ENCODE data around the gene LAIR2.
A peak's percentile ranks its signal among the peaks of the same experiment; 100 is the strongest.
"Not testable (repeated sequence)": the region's sequence is repeated elsewhere in the genome, so short reads cannot be mapped to it uniquely, and the experiment has no call there.

Gene LAIR2

DNA sequence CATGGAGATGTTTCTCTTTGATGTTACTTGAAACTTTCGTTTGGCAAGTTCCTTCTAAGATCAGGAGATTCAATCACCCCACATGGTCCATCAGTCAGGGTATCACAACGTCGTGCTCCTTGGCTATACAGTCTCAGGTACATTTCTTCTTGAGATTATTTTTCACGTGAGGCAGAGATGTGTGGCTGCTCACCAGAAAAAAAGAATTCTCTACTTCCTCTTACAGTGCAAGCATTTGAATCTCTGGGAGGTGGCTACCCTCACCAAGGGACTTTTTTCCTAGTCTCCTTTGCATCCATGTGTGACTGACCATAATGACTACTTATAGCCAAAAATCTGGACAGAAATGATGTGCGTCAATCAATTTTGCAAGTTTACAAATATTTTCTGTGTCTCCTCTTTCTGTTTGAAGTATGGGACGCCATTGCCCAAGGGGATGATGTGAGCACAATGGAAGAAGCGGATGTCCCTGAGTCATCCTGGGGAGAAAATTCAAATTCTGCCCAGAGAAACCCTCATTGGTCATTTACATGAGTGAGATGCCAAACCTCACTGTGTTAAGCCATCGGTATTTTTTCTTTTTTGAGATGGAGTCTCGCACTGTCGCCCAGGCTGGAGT lies 8.6 kb upstream of the LAIR2 start:
- DNase-seq (ENCODE audit: low read depth in 2 of 2, low spot score in 1 of 2): no peak

DNA sequence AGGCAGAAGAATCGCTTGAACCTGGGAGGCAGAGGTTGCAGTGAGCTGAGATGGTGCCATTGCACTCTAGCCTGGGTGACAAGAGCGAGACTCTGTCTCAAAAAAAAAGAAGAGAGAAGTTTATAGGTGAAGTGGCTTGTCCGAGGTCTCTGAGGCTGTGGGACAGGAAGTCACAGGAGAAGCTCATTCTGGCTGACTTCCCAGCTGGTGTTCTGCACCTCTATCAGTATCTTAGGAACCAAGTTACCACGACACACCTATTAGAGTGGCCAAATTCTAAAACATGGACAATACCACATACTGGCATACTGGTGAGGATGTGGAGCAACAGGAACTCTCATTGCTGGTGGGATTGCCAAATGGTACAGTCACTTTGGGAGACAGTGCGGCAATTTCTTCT lies 7.3 kb upstream of the LAIR2 start:
- not testable (repeated sequence) for DNase-seq (ENCODE audit: low read depth in 2 of 2, low spot score in 1 of 2)

DNA sequence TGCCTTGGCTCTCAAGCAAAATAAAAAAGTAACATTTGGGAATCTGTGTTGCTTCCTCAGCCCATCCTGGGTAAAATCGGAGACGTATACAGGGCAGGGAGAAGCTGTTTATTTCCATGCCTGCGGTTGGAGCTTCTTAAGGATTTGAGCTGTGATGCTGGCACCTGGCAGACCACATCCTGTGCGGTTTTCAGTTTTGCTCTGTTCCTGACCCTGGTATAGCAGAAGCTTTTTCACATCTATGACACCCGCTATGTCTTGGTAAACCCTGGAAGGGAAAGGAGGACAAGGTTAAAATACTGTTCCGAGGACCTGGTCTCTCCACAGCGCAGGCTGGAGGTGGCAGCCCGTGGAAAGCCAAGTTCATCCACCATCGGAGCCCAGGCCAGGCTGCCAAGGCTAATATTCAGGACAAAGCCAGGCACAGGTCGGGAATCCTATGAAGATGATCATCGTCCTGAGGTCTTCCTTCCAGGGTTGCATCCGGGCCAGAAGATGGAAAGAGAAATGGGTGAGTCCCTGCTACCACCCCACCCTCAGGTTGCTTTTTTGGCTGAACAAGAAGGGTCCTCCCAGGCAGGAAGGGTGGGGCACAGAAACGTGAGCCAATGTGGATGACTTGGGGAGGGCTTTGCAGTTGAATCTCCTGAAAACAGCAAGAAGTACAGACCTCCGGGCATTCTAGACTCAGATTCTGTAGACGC lies 4.7 kb upstream of the LAIR2 start:
- not testable (repeated sequence) for DNase-seq (ENCODE audit: low read depth in 2 of 2, low spot score in 1 of 2)

DNA sequence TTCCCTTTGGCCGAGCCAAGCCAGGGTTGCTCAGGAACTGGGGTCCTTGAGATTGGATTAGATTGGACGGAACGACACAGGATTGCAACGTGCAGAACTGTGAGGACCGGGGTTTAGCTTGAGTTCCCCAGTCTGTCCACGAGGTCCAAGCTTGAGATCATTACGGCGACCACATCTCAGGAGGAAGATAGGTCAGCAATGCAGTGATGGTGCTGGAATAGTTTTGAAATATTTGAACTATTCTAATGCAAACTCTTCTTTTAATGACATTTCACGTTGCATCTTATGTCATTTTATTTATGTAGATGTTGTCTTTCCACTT lies 4.2 kb upstream of the LAIR2 start:
- not testable (repeated sequence) for DNase-seq (ENCODE audit: low read depth in 2 of 2, low spot score in 1 of 2)

DNA sequence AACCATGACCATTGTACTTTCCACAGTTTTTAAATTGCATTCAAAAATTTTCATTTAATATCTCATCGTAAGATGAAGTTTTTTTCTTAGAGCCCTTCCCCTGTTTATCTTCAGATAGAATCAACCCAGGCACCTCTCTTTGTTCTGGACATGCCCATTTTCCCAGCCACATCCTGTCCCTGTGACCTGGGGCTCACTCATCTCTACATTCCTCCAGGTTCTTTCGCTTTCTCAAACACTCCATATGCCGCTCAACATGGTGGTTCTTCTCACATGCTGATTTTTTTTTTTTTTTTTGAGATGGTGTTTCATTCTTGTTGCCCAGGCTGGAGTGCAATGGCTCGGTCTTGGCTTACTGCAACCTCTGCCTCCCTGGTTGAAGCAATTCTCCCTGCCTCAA lies 2.9 kb downstream of the LAIR2 start:
- DNase-seq (ENCODE audit: low read depth in 2 of 2, low spot score in 1 of 2): not testable (repeated sequence)

DNA sequence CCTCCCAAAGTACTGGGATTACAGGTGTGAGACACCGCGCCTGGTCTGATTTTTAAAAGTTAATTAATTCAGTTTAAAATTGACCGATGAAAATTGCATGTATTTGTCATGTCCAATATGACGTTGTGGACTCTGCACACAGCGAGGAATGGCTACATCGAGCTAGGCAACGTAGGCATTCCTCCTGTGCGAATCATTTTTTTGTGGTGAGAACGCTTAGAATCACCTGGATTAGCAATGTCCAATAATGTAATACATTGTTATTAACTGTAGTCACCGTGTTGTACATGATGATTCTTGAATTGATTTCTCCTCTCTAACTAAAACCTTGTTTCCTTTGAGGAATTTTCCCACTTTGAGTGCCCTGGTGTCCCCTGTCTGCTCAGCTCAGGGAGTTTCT lies 3.4 kb downstream of the LAIR2 start:
- no peak for DNase-seq (ENCODE audit: low read depth in 2 of 2, low spot score in 1 of 2)

DNA sequence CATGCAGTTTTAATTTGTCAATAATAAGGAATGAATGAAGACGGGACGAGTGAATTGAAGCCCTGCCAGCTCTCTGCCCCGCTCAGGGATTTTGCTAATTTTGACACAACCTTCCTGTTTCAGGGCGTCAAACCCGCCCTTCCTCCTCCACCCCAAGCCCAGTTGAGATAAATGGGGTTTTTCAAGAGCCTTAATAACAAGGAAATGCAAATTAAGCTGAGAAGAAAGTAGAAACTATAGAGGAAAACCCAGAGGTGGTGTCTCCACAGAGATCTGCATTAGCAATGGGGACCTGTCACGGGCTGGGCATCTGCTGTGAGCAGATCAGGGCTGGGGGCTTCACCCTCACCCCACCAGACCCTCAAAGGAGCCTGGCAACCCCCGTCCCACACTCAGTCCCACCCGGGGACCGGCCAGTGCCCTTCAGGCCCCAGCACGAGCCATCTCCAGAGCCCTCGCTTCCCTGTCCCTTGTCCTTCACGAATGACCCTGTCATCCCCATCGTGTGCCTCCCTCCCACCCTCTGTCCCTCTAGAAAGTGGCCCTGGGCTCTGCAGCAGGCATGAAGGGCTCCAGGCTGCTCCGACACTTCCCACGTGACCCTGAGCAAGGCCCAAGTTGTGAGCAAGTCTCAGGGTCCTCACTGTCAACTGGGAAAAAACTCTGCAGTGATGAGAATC lies 4.5 kb downstream of the LAIR2 start:
- DNase-seq (ENCODE audit: low read depth in 2 of 2, low spot score in 1 of 2): not testable (repeated sequence)

DNA sequence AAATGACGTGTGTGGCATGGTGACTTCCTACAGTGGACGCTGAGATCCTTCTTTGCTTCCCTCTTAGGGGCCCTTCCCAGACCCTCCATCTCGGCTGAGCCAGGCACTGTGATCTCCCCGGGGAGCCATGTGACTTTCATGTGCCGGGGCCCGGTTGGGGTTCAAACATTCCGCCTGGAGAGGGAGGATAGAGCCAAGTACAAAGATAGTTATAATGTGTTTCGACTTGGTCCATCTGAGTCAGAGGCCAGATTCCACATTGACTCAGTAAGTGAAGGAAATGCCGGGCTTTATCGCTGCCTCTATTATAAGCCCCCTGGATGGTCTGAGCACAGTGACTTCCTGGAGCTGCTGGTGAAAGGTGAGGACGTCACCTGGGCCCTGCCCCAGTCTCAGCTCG lies 5.2 kb downstream of the LAIR2 start:
- no peak for DNase-seq (ENCODE audit: low read depth in 2 of 2, low spot score in 1 of 2)

DNA sequence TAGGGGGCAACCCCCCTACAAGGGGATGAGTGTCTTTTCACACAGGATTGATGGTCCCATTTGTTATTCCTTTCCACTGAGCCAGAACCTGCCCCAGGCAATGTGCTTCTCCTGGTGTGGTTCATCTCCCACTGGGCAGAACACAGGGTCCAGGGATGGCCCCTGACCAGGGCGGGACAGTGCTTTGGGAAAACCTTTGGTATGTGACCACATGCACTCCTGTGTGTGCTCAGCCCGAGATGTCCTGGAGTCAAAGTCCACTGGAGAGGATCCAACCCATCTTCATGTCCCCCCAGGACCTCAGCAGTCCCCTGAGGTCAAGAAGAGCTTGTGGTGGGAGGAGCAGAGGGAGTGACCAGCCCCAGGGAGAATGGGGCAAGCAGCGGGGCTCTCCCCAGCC lies 5.9 kb downstream of the LAIR2 start:
- not testable (repeated sequence) for DNase-seq (ENCODE audit: low read depth in 2 of 2, low spot score in 1 of 2)

DNA sequence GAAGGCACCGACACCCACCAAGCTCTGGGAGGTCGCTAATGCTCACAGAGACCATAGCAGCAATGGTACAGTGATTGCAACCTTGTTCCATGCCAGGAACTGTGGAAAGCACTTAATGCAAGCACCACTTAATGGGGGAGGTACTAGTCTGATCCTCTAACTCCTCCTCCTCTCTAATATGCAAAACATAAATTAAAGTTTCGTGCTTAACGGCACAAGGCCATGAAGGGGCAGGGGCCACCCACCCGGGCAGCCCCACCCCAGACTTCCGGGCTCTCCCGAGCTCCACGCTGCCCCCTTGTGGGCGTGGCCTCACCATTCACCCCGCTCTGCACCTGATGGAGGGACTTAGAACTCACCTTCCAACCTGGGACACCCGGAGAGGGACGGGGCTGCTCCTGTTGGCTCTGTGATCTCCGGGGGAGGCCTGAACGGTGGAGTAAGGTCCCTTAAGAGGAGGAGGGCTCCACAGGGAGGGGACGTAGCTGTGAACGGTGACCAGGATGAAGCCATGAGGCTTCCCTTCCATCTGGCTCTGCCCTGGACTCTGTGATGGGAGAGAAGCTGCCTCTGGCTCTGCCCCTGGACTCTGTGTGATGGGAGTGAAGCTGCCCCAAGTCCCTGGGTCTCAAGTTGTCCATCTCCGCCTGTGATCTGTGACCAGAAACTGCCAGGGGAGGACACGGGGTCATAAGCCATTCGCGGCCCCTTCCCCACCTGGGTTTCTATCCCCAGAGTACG lies 6.7 kb downstream of the LAIR2 start:
- DNase-seq (ENCODE audit: low read depth in 2 of 2, low spot score in 1 of 2): not testable (repeated sequence)

DNA sequence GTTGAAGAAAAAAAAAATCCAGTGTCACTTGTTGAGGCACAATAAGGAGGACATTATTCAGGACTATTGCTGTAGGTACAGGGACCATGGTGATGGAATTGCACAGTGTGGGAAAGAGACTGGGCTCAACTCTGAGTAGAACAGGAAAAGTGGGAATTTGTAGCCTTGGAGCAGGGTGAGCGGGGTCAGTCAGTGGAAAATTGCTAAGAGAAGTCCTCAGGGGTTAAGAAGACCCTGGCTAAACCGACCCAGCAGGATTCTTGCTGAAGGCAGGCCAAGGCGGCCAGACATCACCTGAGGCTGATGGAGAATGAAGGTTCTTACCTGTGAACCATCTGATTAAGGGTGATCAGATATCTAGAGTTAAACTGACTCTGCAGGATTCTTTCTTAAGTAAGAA lies 12.5 kb downstream of the LAIR2 start:
- DNase-seq (ENCODE audit: low read depth in 2 of 2, low spot score in 1 of 2): no peak

DNA sequence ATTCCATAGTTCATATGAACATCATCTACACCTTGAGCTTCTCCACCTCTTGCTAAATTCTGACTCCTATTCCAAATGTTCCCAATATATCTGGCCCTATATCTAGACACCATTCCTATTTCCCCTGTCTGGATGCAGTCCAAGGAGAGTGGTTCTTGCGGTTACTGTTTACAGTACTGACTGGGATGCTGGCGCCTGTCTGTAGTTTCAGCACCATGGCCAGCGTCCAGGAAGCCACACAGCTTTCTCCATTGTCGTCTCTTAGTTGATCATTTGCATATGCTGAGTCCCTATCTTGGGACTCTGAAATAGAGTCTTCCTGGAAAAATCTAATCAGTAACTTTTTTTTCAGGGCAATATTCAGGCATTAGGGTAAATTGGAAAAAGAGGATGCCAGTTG lies 14.9 kb downstream of the LAIR2 start:
- peak in 1 of 2 donors; percentile 17 for DNase-seq (ENCODE audit: low read depth in 2 of 2, low spot score in 1 of 2)

DNA sequence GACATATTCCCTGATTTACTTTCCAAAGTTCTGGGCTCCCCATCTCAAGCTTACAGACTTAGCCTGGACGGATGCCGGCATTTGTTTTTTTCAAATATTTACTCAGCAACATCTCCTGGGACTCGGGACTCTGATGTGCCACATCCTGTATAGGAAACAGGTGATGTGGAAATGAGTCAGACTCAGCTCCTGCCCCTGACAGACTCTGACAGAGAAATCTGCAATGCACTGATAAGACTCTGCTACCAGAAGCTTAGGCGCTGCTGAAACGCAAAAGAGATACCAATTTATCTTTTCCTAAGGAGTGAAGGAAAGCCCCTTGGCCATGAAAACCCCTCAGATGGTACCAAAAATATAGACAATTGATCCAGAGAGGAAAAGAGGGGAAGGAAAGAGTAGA lies 16.2 kb downstream of the LAIR2 start:
- no peak for DNase-seq (ENCODE audit: low read depth in 2 of 2, low spot score in 1 of 2)

DNA sequence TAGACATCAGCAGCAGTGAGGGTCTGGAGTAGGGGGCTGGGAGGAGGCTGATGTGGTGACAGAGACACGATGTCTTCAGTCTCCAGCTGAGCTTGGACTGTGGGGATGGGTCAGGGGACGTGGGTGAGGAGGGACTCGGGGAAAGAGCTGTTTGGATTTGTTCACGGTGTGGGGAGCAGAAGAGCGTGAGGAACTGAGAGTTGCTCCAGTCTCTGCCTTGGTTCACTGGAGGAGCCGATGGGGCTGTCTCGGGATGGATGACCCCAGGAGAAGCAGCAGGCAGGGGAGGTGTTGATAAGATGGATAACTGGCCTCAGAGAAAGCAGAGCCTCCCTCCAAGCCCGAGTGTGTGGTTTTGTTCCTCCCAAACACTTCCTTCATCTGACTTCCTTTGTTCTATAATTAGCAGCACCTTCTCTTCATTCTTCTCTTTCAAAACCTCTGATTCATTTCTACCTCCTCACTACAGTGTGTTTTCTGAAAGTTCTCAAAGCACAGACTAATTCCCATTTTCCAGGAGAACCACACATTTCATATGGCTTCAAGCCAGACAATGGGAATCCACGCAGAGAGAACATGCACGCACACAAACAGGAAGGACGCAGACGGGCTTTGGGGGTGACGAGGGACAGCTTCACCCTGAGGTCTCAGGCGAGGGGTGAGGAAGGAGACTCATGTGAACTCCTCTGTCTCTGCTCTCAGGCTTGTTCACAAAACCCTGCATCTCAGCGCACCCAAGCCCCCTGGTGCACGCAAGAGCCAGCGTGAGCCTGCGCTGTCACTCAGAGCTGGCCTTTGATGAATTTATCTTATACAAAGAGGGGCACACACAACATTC lies 18.6 kb downstream of the LAIR2 start:
- no peak for DNase-seq (ENCODE audit: low read depth in 2 of 2, low spot score in 1 of 2)

DNA sequence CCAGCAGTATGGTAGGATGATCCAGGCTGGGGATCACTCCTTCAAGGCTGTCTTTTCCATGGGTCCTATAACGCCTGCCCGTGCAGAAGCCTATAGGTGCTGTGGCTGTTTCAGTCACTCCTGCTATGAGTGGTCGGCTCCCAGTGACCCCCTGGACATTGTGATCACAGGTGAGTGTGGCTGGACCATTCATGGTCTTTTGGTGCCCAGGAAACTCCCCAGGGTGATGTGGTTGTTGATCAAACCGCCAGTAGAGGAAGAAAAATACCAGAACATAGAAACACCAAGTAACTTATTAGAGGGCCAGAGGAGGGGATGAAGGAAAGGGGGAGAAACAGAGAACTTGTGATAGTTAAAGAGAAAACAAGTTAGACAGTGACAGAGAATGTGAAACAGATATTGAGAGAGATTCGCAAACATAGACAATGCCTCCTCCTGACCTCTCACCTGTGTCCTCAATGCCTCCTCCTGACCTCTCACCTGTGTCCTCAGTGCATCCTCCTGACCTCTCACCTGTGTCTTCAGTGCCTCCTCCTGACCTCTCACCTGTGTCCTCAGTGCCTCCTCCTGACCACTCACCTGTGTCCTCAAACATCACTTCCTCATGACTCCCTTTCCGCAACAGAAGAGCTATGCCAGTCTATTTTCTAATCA lies 19.4 kb downstream of the LAIR2 start:
- no peak for DNase-seq (ENCODE audit: low read depth in 2 of 2, low spot score in 1 of 2)

DNA sequence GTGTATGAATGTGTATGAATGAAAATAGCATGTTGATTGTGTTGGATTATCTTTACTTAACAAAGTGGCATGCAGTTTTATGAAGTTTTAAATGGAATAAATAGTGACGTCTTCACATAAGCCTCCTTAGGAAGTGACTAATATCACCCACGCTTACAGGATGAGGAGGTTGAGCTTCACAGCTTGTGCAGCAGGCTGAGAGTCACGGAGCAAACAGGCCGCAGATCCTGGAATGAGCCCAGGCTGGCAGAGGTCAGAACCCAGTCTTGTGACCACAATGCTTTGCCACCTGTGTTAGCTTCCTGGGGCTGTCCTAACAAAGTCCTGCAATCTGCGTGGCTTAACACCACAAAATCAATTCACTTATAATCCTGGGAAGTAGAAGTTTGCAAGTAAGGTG lies 20.8 kb downstream of the LAIR2 start:
- DNase-seq (ENCODE audit: low read depth in 2 of 2, low spot score in 1 of 2): no peak

DNA sequence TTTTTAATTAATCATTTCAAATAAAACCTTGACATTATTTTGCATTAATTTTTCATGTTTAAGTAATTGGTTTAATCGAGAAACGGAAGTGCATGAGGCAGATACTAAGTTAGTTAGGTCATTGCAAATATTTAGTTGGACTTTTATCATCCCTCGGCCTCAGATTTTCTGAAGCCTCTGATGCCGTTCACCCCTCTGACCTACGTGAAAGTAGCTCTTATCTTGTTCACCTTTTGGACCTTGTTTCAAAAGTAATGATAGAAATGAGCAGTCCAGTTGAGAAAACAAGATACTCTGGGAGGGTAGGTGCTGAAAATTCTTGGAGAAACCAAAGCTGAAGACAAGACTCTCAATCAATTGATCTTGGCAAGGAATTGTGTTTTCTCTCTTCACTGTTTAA lies 23.0 kb downstream of the LAIR2 start:
- no peak for DNase-seq (ENCODE audit: low read depth in 2 of 2, low spot score in 1 of 2)

DNA sequence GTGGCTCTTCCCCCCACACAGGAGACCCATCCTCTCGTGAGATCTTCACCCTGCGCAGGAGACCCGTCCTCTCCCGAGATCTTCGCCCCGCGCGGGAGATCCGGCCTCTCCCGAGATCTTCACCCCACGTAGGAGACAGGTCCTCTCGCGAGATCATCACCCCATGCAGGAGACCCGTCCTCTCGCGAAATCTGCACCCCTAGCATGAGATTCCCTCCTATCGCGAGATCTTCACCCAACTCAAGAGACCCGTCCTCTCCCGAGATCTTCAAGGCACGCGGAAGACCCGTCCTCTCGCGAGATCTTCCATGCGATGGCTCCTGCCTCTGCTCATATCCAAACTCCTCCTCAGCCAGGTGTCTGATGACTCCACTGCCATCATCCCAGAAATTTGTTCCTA lies 24.3 kb downstream of the LAIR2 start:
- no peak for DNase-seq (ENCODE audit: low read depth in 2 of 2, low spot score in 1 of 2)

DNA sequence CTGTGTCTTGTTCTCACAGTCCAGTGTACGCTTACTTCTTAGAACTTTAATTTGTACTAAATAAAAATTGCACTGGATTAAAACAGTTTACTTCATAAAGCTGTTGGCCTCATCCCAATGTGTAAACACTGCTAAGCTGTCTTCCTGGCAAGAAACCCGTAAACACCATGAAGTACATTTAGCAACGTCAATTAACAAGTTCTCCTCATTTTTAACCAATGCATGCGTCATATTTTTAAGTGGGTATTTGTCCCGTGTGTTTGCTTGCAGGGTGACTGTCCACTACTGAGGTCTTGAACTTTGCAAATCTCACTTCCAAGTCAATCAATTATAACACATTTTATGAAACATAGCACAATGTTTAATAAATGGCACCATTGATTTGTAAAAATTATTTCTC lies 28.2 kb downstream of the LAIR2 start:
- DNase-seq (ENCODE audit: low read depth in 2 of 2, low spot score in 1 of 2): no peak

DNA sequence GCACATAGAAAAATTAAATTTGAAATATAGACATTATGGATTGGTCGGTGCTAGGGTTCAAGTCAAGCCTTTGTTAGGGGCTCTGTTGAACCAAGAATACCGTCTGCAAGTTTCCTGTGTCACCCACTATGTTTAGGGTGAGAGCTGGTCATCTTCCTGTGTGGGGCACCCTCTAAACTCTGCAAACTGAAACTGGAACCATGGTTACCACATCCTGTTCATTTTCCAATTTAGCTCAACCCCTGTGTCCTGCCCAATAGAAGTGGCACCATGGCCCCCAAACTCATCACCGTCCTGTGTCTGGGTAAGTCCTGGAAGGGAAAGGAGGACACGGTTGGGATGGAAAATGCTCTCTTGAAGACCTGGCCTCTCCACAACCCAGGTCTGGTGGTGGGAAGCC lies 29.9 kb downstream of the LAIR2 start:
- peak in 1 of 2 donors; percentile 9 for DNase-seq (ENCODE audit: low read depth in 2 of 2, low spot score in 1 of 2)

DNA sequence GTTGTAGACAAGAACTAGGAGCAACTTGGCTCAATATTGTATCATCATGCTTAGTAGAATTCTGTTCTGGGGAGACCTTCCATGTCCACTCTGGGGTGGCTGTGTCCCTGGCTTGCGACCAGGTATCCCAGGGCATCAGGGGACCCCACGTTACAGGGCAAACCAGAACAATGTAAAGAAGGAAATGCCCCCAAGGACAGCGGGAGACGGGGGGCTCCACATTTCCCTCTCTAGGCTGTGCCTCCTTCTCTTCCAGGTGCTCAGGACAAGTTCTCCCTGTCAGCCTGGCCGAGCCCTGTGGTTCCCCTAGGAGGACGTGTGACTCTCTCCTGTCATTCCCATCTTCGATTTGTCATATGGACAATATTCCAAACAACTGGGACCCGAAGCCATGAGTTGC lies 30.8 kb downstream of the LAIR2 start:
- no peak for DNase-seq (ENCODE audit: low read depth in 2 of 2, low spot score in 1 of 2)

Measured in stimulated activated CD8-positive, alpha-beta memory T cell treated with anti-CD3 and anti-CD28 coated beads, Interleukin-4, amount 100 ng/mL, for 1 hour (primary cell).